Diencephalon (tissue), 1 donor: Measurements from ENCODE around the gene CEP68. TPM values are rescaled to one million over a fixed set of nuclear protein-coding genes. Genes with fewer than 3 reads are reported as not detected.

Source experiments
- total RNA-seq: library from RNA; depleted of rRNA; stranded (reverse); fragments of >200 nt; gene quantifications from one replicate; pipeline ENCODE4 v1.2.3, GENCODE V29; 2014

CEP68 gene, protein sequence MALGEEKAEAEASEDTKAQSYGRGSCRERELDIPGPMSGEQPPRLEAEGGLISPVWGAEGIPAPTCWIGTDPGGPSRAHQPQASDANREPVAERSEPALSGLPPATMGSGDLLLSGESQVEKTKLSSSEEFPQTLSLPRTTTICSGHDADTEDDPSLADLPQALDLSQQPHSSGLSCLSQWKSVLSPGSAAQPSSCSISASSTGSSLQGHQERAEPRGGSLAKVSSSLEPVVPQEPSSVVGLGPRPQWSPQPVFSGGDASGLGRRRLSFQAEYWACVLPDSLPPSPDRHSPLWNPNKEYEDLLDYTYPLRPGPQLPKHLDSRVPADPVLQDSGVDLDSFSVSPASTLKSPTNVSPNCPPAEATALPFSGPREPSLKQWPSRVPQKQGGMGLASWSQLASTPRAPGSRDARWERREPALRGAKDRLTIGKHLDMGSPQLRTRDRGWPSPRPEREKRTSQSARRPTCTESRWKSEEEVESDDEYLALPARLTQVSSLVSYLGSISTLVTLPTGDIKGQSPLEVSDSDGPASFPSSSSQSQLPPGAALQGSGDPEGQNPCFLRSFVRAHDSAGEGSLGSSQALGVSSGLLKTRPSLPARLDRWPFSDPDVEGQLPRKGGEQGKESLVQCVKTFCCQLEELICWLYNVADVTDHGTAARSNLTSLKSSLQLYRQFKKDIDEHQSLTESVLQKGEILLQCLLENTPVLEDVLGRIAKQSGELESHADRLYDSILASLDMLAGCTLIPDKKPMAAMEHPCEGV
- 39.9 TPM for total RNA-seq

DNA sequence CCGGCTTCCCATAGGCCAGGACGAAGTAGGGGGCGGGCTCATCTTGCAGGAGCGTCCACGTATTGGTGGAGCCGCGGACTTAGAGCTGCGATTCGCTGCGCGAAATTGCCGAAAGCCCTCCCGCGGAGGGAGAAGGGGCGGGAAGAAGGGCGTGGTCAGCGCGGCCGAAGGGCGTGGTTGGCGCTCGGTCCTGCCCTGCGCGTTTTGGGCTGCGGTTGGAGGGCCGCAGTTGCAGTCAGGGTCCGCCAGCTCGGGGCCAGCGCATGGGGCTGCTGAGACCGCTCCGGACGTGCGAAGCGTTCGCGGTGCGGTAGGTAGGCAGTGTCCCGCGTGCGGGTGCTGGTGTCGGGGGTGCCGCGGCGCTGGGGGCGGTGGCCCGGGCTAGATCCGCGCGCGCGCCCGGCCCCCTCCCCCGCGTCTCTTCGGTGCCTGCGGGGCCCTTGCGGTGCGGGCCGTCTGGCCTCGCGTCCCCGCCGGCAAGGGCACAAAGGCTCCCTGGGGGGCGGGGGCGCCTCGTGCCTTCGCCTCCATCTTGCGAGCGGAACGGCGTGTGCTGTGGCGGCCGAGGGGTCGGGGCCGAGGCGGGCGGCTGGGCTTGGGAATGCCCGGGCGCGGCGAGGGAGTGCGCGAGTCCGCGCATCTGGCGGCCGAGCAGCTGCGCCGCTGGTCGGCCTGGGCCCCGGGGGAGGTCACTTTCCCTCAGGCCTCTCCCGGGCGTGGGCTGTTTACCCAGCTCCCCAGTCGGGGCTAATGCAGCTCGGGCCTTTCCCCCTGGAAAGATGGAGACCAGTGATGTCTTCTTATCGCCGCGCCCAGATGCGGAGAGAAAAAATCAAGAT, at the start of gene CEP68:
TSS of gene CEP68 (plus strand) at position 202 of the 839 bp plus-strand sequence. CDS start 13,029 bp downstream, outside the sequence.

DNA sequence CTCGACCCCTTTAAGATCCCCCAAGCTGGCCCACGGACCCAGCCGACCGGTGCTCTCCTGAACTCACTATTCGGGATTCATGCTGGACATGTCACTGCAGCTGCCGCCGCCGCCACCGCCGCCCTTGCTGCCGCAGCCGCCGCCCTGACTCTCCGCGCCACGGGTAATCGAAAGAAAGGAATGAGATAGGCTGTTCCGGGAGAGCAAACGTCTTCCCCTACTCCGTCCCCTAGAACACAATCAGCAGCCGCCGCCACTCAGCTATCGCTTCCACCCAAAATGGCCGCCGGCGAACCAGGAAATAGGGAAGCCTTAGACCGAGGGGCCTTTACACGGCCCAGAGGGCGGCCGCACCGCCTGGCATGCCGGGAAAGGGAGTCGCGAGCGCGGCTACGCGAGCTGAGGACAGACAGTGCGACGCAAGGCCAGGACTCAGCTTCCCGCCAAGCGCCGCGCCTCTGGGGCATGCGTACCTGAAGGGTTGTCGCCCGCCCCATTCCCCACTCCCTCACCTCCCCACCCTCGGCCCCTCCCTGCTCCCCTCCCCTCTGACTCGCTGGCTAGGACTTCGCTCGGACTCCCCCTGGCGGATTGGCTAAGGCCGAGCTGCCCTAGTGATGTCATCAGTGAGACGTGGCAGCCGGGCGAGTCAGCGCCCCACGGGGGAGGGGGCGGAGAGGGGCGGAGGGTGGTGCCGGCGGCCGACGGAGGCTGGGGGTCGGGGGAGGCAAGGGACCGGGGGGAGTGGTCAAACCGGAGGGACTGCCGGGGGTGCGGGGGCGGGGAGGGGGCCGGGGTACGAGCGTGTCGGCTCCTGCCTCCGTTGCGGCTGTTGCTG, 73.8 kb downstream of the CEP68 start, which contains the start of gene RAB1A:
TSS of gene RAB1A (minus strand) at position 281 of the 838 bp plus-strand sequence. CDS start at position 90, 191 bp downstream.

Other genes starting within 250 kb of the CEP68 start
- gene SLC1A4, start 67.0 kb upstream of the CEP68 start, total RNA-seq = 89.5 TPM
- gene RAB1A, start 73.7 kb downstream of the CEP68 start, total RNA-seq = 128 TPM
- 162 TPM for gene ACTR2, start 171.4 kb downstream of the CEP68 start, total RNA-seq